WERI-Rb-1 (cell line): ENCODE results near the gene CXXC5.
A peak's percentile ranks its signal among the peaks of the same experiment; 100 is the strongest.

Experiments used
- DNase-seq: peaks from one replicate; pipeline ENCODE4 v3.0.0-alpha.2; 2020
- H3K27ac ChIP-seq: fragments of 250-450 bp; sonication (Bioruptor Pico); 2 replicates; pipeline ENCODE4 v1.5.1; 2020; ENCODE audit warnings: mild to moderate bottlenecking, moderate library complexity
- H3K27me3 ChIP-seq: fragments of 250-450 bp; sonication (Bioruptor Pico); 2 replicates; pipeline ENCODE4 v1.5.1; 2021; ENCODE audit warnings: mild to moderate bottlenecking, low read depth, moderate library complexity; ENCODE audit not compliant: insufficient read depth, severe bottlenecking
- H3K36me3 ChIP-seq: fragments of 250-450 bp; sonication (Bioruptor Pico); 2 replicates; pipeline ENCODE4 v1.5.1; 2020; ENCODE audit warnings: mild to moderate bottlenecking, moderate library complexity
- H3K4me3 ChIP-seq: 2 replicates; pipeline ENCODE4 v1.5.1; 2011; ENCODE audit warnings: low read depth, mild to moderate bottlenecking, control low read depth, low read length
- H3K9me3 ChIP-seq: fragments of 250-450 bp; sonication (Bioruptor Pico); 2 replicates; pipeline ENCODE4 v1.5.1; 2021; ENCODE audit warnings: mild to moderate bottlenecking, moderate library complexity; ENCODE audit not compliant: severe bottlenecking
- TF ChIP-seq, protein P1 (sequence below): IDR thresholded peaks from 2 replicates; pipeline ENCODE4 v1.5.1; 2011; ENCODE audit warnings: low read depth, mild to moderate bottlenecking, control low read depth, inconsistent platforms, low read length

The CXXC5 gene

GRCh38 chr5:139637438-139638089, 10.6 kb upstream of the CXXC5 start:
- Histone ChIP-seq H3K27me3 (no peaks in the 10 kb centered on the region), H3K4me3 (peak overlapping the region; percentile 54), H3K36me3 (no peaks in the 10 kb centered on the region), H3K27ac (peak overlapping the region; percentile 95), H3K9me3 (no peaks in the 10 kb centered on the region)
- TF ChIP-seq, protein P1, sequence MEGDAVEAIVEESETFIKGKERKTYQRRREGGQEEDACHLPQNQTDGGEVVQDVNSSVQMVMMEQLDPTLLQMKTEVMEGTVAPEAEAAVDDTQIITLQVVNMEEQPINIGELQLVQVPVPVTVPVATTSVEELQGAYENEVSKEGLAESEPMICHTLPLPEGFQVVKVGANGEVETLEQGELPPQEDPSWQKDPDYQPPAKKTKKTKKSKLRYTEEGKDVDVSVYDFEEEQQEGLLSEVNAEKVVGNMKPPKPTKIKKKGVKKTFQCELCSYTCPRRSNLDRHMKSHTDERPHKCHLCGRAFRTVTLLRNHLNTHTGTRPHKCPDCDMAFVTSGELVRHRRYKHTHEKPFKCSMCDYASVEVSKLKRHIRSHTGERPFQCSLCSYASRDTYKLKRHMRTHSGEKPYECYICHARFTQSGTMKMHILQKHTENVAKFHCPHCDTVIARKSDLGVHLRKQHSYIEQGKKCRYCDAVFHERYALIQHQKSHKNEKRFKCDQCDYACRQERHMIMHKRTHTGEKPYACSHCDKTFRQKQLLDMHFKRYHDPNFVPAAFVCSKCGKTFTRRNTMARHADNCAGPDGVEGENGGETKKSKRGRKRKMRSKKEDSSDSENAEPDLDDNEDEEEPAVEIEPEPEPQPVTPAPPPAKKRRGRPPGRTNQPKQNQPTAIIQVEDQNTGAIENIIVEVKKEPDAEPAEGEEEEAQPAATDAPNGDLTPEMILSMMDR, result peak; percentile 24; the same call in 1 of the 2 replicates
- DNase-seq, result peak; percentile 89

DNA sequence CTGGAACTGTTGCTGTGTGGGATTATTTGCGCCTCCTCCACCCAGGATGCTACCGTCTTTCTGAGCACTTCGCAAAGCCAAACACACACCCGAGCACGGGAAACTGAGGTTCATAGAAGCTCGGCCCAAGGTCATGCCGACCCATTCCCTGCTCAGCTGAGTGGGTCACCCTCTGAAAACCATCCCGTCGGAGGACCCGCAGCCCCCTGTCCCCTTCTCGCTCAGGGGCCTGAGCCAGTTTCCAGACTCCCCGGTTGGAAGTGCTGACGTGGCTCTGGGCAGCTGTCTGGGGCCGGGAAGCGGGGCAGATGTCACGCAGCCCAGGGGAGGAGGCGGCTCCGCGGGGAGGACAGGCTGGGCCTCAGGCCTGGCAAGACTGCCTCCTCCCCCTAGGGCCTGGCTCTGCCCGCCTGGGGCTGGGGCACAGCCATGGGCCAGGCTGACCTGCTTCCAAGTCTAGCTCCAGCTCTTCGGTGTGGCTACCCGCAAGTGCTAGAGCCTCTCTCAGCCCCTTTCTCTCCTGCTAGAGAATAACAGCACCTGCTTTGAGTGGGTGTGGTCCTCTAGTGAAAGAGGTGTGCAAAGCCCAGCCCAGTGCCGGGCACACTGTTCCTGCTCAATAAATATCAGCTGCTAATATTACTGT, 9.9 kb upstream of the CXXC5 start:
- no peaks in the 10 kb centered on the region for H3K27me3 ChIP-seq
- peak overlapping the region; percentile 54 for H3K4me3 ChIP-seq
- peak; percentile 76 for DNase-seq
- H3K27ac ChIP-seq, result peak overlapping the region; percentile 95
- H3K36me3 ChIP-seq, result no peaks in the 10 kb centered on the region
- H3K9me3 ChIP-seq, result no peaks in the 10 kb centered on the region
- TF ChIP-seq, protein P1, result no peak

DNA sequence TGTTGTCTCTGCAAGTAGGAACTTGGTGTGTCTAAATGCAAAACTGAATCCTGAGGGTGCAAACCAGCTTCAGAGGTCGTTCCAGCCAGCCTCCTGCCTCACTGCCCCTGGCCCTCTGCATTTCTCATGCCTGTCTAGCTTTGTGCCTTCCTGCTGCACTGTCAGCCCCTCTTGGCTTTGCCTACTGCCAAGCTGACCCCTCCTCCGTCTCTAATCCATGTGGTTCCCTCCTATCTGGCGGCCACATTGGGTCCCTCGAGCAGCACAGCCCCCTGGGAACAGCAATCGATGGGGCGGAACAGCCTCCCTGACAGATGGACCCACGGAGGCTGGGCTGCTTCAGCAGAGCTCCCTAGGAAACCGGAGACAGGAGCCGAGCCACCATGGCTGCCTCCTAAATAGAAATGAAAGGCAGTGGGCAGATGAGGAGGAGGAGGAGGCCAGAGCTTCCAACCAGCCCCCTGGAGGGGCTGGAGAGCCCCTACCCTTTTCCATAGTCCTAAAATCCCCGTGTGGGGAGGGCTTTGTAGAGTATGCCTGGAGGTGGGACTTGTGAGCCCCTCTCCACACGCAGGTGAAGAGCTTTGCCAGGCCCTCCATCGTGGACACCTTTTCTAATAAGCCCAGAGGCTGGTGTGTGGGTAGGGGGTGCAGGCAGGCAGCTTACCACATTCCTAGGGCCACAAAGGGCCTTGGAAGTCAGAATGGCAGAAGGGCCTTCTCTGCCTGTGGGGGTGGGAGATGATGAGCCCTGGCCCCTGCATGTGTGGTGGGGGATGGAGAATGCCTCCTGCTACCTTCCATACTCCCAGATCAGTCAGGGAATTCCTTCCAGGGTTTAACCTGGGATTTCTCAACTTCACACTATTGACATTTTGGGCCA, 9.2 kb upstream of the CXXC5 start:
- H3K27me3 ChIP-seq, result no peaks in the 10 kb centered on the region
- peak; percentile 95 for DNase-seq
- no peaks in the 10 kb centered on the region for H3K36me3 ChIP-seq
- peak overlapping the region; percentile 95 for H3K27ac ChIP-seq
- H3K9me3 ChIP-seq, result no peaks in the 10 kb centered on the region
- H3K4me3 ChIP-seq, result peak overlapping the region; percentile 54
- TF ChIP-seq, protein P1, result no peak

- Histone ChIP-seq H3K4me3 (no peak overlapping the region), H3K27ac (peak overlapping the region; percentile 95), H3K9me3 (no peaks in the 10 kb centered on the region), H3K36me3 (no peaks in the 10 kb centered on the region), H3K27me3 (no peaks in the 10 kb centered on the region)
- TF ChIP-seq, protein P1, result no peak
- DNase-seq, result peak; percentile 72
These were observed 8.3 kb upstream of the CXXC5 start for GRCh38 chr5:139639619-139640380.

GRCh38 chr5:139640421-139641115, 7.6 kb upstream of the CXXC5 start:
- DNase-seq, result peak; percentile 25
- H3K36me3 ChIP-seq, result no peaks in the 10 kb centered on the region
- no peaks in the 10 kb centered on the region for H3K9me3 ChIP-seq
- H3K27ac ChIP-seq, result peak overlapping the region; percentile 95
- no peaks in the 10 kb centered on the region for H3K27me3 ChIP-seq
- H3K4me3 ChIP-seq, result no peak overlapping the region
- TF ChIP-seq, protein P1, result no peak
